HG03064 (cell line): ENCODE measurements around the gene MYO1D.

ENCODE experiments used
- ATAC-seq: cut with Tn5 transposase; IDR thresholded peaks from one replicate; pipeline ENCODE4 v1.9.1; 2021; ENCODE audit warnings: low read depth; ENCODE audit not compliant: unreplicated experiment

Gene MYO1D

GRCh38 chr17:32861981-32862380, 14.9 kb downstream of the MYO1D start:
- no peak for ATAC-seq

GRCh38 chr17:32859857-32860525, 16.9 kb downstream of the MYO1D start:
- ATAC-seq, result no peak

- ATAC-seq, result no peak
Observed at GRCh38 chr17:32855620-32856019, 21.3 kb downstream of the MYO1D start.

GRCh38 chr17:32854832-32855389, 22.0 kb downstream of the MYO1D start:
- ATAC-seq, result no peak

GRCh38 chr17:32854207-32854606, 22.7 kb downstream of the MYO1D start:
- ATAC-seq, result no peak

GRCh38 chr17:32852811-32853210, 24.1 kb downstream of the MYO1D start:
- ATAC-seq, result no peak

- ATAC-seq, result no peak
Observed at GRCh38 chr17:32849879-32850278, 27.0 kb downstream of the MYO1D start.

GRCh38 chr17:32847977-32848376, 28.9 kb downstream of the MYO1D start:
- no peak for ATAC-seq

- no peak for ATAC-seq
Observed at GRCh38 chr17:32846143-32846542, 30.8 kb downstream of the MYO1D start.

- ATAC-seq, result no peak
Observed at GRCh38 chr17:32840241-32840640, 36.7 kb downstream of the MYO1D start.

GRCh38 chr17:32836527-32836926, 40.4 kb downstream of the MYO1D start:
- ATAC-seq, result no peak

- ATAC-seq, result no peak
Observed at GRCh38 chr17:32835291-32835761, 41.6 kb downstream of the MYO1D start.

- no peak for ATAC-seq
Observed at GRCh38 chr17:32834104-32834503, 42.8 kb downstream of the MYO1D start.

GRCh38 chr17:32833526-32833925, 43.4 kb downstream of the MYO1D start:
- ATAC-seq, result no peak

- no peak for ATAC-seq
Observed at GRCh38 chr17:32833076-32833475, 43.8 kb downstream of the MYO1D start.

GRCh38 chr17:32831627-32832243, 45.2 kb downstream of the MYO1D start:
- no peak for ATAC-seq

- ATAC-seq, result no peak
Observed at GRCh38 chr17:32831223-32831622, 45.7 kb downstream of the MYO1D start.

GRCh38 chr17:32828822-32829221, 48.1 kb downstream of the MYO1D start:
- no peak for ATAC-seq

- no peak for ATAC-seq
Observed at GRCh38 chr17:32827227-32827626, 49.7 kb downstream of the MYO1D start.

GRCh38 chr17:32826076-32826475, 50.8 kb downstream of the MYO1D start:
- ATAC-seq, result no peak

GRCh38 chr17:32824334-32824733, 52.6 kb downstream of the MYO1D start:
- no peak for ATAC-seq

- ATAC-seq, result no peak
Observed at GRCh38 chr17:32822996-32823395, 53.9 kb downstream of the MYO1D start.
